Measurements from ENCODE around the gene ZP1. TPM values are rescaled to one million over a fixed set of nuclear protein-coding genes. Genes with fewer than 3 reads are reported as not detected.

Gene ZP1
- total and polyA plus RNA-seq, 2 experiments from 2014 or later, result not detected

DNA sequence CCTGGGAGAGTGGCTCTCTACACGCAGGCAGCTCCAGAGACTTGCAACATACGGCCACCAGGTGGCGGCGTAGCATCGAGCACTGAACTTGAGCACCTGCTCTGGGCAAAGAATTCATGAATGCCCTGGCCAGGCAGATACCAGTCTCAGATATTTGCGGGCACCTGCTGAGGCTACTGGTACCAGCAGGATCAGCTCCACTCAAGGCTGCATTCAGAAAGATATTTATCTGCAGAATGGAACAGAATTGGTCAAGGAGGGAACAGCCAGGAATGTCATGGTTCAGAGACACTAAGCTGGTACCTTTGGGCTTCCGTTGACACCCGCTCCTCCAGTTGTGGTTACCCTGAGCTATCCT, 36.2 kb upstream of the ZP1 start:
- H3K4me1 Mint-ChIP-seq, result no peaks in the 10 kb centered on the region
- no peaks in the 10 kb centered on the region for H3K9me3 Mint-ChIP-seq
- no peak overlapping the region for H3K4me3 ChIP-seq
- H3K27me3 ChIP-seq (ENCODE audit: insufficient read depth), result no peaks in the 10 kb centered on the region
- no peak overlapping the region for H2AFZ ChIP-seq
- H3K36me3 Mint-ChIP-seq (ENCODE audit: low read depth), result no peaks in the 10 kb centered on the region
- H3K4me2 ChIP-seq, result no peak overlapping the region
- H3K27me3 Mint-ChIP-seq (ENCODE audit: insufficient read depth, low read depth, poor library complexity), result no peaks in the 10 kb centered on the region
- H3K79me2 ChIP-seq (replicated peaks; ENCODE audit: insufficient read depth), result no peaks in the 10 kb centered on the region
- DNase-seq (ENCODE audit: low spot score) (peak; percentile 86), ATAC-seq (peak; percentile 98)
- no peaks in the 10 kb centered on the region for H3F3A ChIP-seq (replicated peaks; ENCODE audit: low read depth)
- no peak overlapping the region for H3K27ac ChIP-seq (ENCODE audit: low read depth)
- no peaks in the 10 kb centered on the region for H3K9me2 ChIP-seq (ENCODE audit: insufficient read depth)
- no peaks in the 10 kb centered on the region; the same call in 1 of the 2 replicates for H4K20me1 ChIP-seq (replicated peaks; ENCODE audit: insufficient read depth)
- no peak overlapping the region for H3K27ac Mint-ChIP-seq
- peak; percentile 93 for TF ChIP-seq CTCF (conservative IDR thresholded peaks at IDR 0.05; ENCODE audit: low read depth in 2 of 2)
- TF ChIP-seq STAT1 (IDR thresholded peaks at IDR 0.05; ENCODE audit: unreplicated experiment), result no peak
- no peak for TF ChIP-seq EZH2 (IDR thresholded peaks at IDR 0.05; ENCODE audit: low read depth, unreplicated experiment)
- no peaks in the 10 kb centered on the region for H3K36me3 ChIP-seq (ENCODE audit: insufficient read depth)
- no peaks in the 10 kb centered on the region; the same call in 1 of the 2 replicates for H3K4me1 ChIP-seq (ENCODE audit: insufficient read depth)
- H3K4me3 Mint-ChIP-seq, result no peak overlapping the region

GRCh38 chr11:60831501-60832079, 35.8 kb upstream of the ZP1 start:
- Histone ChIP-seq H3K27ac (ENCODE audit: low read depth) (no peak overlapping the region), H3K4me1 (ENCODE audit: insufficient read depth) (no peaks in the 10 kb centered on the region; the same call in 1 of the 2 replicates), H3K9me2 (ENCODE audit: insufficient read depth) (no peaks in the 10 kb centered on the region), H3K79me2 (replicated peaks; ENCODE audit: insufficient read depth) (no peaks in the 10 kb centered on the region), H3K4me2 (no peak overlapping the region), H4K20me1 (replicated peaks; ENCODE audit: insufficient read depth) (no peaks in the 10 kb centered on the region; the same call in 1 of the 2 replicates), H3F3A (replicated peaks; ENCODE audit: low read depth) (no peaks in the 10 kb centered on the region), H3K27me3 (ENCODE audit: insufficient read depth) (no peaks in the 10 kb centered on the region), H3K4me3 (no peak overlapping the region), H3K36me3 (ENCODE audit: insufficient read depth) (no peaks in the 10 kb centered on the region), H2AFZ (no peak overlapping the region)
- Mint-ChIP-seq H3K9me3 (no peaks in the 10 kb centered on the region), H3K27ac (no peak overlapping the region), H3K4me3 (no peak overlapping the region), H3K4me1 (no peaks in the 10 kb centered on the region), H3K36me3 (ENCODE audit: low read depth) (no peaks in the 10 kb centered on the region), H3K27me3 (ENCODE audit: insufficient read depth, low read depth, poor library complexity) (no peaks in the 10 kb centered on the region)
- ATAC-seq (no peak), DNase-seq (ENCODE audit: low spot score) (no peak)
- TF ChIP-seq EZH2 (IDR thresholded peaks at IDR 0.05; ENCODE audit: low read depth, unreplicated experiment) (no peak), CTCF (conservative IDR thresholded peaks at IDR 0.05; ENCODE audit: low read depth in 2 of 2) (no peak), STAT1 (IDR thresholded peaks at IDR 0.05; ENCODE audit: unreplicated experiment) (no peak), ZNF114 (CRISPR knock-in tag; IDR thresholded peaks at IDR 0.05) (no peak)
- TF ChIP-seq, protein P1, sequence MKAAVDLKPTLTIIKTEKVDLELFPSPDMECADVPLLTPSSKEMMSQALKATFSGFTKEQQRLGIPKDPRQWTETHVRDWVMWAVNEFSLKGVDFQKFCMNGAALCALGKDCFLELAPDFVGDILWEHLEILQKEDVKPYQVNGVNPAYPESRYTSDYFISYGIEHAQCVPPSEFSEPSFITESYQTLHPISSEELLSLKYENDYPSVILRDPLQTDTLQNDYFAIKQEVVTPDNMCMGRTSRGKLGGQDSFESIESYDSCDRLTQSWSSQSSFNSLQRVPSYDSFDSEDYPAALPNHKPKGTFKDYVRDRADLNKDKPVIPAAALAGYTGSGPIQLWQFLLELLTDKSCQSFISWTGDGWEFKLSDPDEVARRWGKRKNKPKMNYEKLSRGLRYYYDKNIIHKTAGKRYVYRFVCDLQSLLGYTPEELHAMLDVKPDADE (IDR thresholded peaks at IDR 0.05), result no peak

All from GM23338 (cell line).